A549 (cell line): Measurements from ENCODE around the gene ABCB9. TPM values are rescaled to one million over a fixed set of nuclear protein-coding genes. Genes with fewer than 3 reads are reported as not detected.
A peak's percentile ranks its signal among the peaks of the same experiment; 100 is the strongest.

Source experiments
- ATAC-seq, 2 experiments: fragments of 200-7000 bp in 1 of 2; fragments of >200 bp in 1 of 2; cut with Nextera tagmentation in 1 of 2; cut with Tn5 transposase in 1 of 2; 3 replicates each; pipeline versions ENCODE4 v1.8.0 to v1.9.1; 2018 to 2020; ENCODE audit warnings: mild to moderate bottlenecking in 1 of 2, moderate library complexity in 1 of 2
- CTCF ChIA-PET: fragments of 300-600 bp; sonication (Branson Sonifier 250); formaldehyde crosslinking; extraction: SDS; loops from one replicate; lab custom pipeline; 2021; ENCODE audit warnings: antibody characterized with exemption, inconsistent platforms; lab: Yijun Ruan, JAX
- POLR2A ChIA-PET: fragments of 350-600 bp; formaldehyde crosslinking; extraction: SDS; loops from one replicate; lab custom pipeline; 2021; ENCODE audit warnings: antibody characterized with exemption, inconsistent platforms; lab: Yijun Ruan, JAX
- DNase-seq, 2 experiments: peaks; one replicate each; pipeline versions ENCODE4 v3.0.0 to v3.0.0-alpha.2; 2011 to 2016; ENCODE audit warnings: low read depth in 1 of 2, low spot score in 1 of 2
- FAIRE-seq: peaks from 2 replicates; lab custom pipeline; 2011; peaks lifted over from hg19 to GRCh38; lab: Jason Lieb, UNC
- H3K27ac ChIP-seq, 2 experiments: fragments of >200 bp; sonication (Bioruptor Twin); formaldehyde crosslinking; 3 replicates each; pipeline ENCODE4 v1.5.1; 2016 to 2017
- H3K4me1 ChIP-seq: fragments of >200 bp; sonication (Bioruptor Twin); formaldehyde crosslinking; 3 replicates; pipeline ENCODE4 v1.6.1; 2016
- H3K4me2 ChIP-seq: fragments of >200 bp; sonication (Bioruptor Twin); formaldehyde crosslinking; 3 replicates; pipeline ENCODE4 v1.6.1; 2016
- H3K4me3 ChIP-seq: fragments of >200 bp; sonication (Bioruptor Twin); formaldehyde crosslinking; 3 replicates; pipeline ENCODE4 v1.5.1; 2016
- H3K9me3 ChIP-seq: fragments of >200 bp; sonication (Bioruptor Twin); formaldehyde crosslinking; 3 replicates; pipeline ENCODE4 v1.6.1; 2016
- BCL3 ChIP-seq: fragments of >200 bp; sonication (Bioruptor Twin); formaldehyde crosslinking; IDR thresholded peaks from 3 replicates; pipeline ENCODE4 v1.6.1; 2016
- CBX2 ChIP-seq: fragments of 200-600 bp; sonication (generic); IDR thresholded peaks from 2 replicates; pipeline ENCODE4 v1.6.1; 2016; ENCODE audit warnings: low read depth, mild to moderate bottlenecking, borderline replicate concordance
- CHD2 ChIP-seq: fragments of 150-350 bp; IDR thresholded peaks from 2 replicates; pipeline ENCODE4 v1.6.1; 2014; ENCODE audit warnings: low read length; ENCODE audit not compliant: partially characterized antibody
- CHD4 ChIP-seq: fragments of 200-600 bp; sonication (generic); IDR thresholded peaks from 2 replicates; pipeline ENCODE4 v1.6.1; 2016; ENCODE audit warnings: antibody characterized with exemption, mild to moderate bottlenecking, borderline replicate concordance
- FOXS1 ChIP-seq: fragments of 250-450 bp; sonication (Bioruptor Pico); IDR thresholded peaks from 2 replicates; pipeline ENCODE4 v1.5.0; 2020; ENCODE audit warnings: mild to moderate bottlenecking, moderate library complexity
- GATA3 ChIP-seq: IDR thresholded peaks from 2 replicates; pipeline ENCODE4 v1.6.1; 2012; ENCODE audit warnings: borderline replicate concordance
- HEYL ChIP-seq: fragments of 250-450 bp; sonication (Bioruptor Pico); IDR thresholded peaks from 2 replicates; pipeline ENCODE4 v1.8.0; 2021; ENCODE audit warnings: mild to moderate bottlenecking, moderate library complexity
- HMGXB4 ChIP-seq: fragments of 250-450 bp; sonication (Bioruptor Pico); IDR thresholded peaks from 2 replicates; pipeline ENCODE4 v1.5.0; 2021; ENCODE audit warnings: mild to moderate bottlenecking, moderate library complexity, borderline replicate concordance
- HOXB13 ChIP-seq: fragments of 250-450 bp; sonication (Bioruptor Pico); IDR thresholded peaks from 2 replicates; pipeline ENCODE4 v1.5.0; 2020; ENCODE audit warnings: low read depth, mild to moderate bottlenecking, moderate library complexity
- HOXB5 ChIP-seq: fragments of 250-450 bp; sonication (Bioruptor Pico); IDR thresholded peaks from 2 replicates; pipeline ENCODE4 v1.5.0; 2020; ENCODE audit warnings: mild to moderate bottlenecking, moderate library complexity
- JUNB ChIP-seq: fragments of >200 bp; sonication (Bioruptor Twin); formaldehyde crosslinking; IDR thresholded peaks from 2 replicates; pipeline ENCODE4 v1.6.1; 2016
- MAFK ChIP-seq: fragments of 450-650 bp; IDR thresholded peaks from 2 replicates; pipeline ENCODE4 v1.6.1; 2014; ENCODE audit not compliant: partially characterized antibody
- MAX ChIP-seq: IDR thresholded peaks from 2 replicates; pipeline ENCODE4 v1.6.1; 2012
- MAZ ChIP-seq: fragments of 150-350 bp; IDR thresholded peaks from 2 replicates; pipeline ENCODE4 v1.6.1; 2014; ENCODE audit warnings: antibody characterized with exemption, low read depth, low read length, borderline replicate concordance
- MYC ChIP-seq: IDR thresholded peaks from 2 replicates; pipeline ENCODE4 v1.6.1; 2012; ENCODE audit warnings: mild to moderate bottlenecking, inconsistent platforms, low read length, improper control_type of control experiment, borderline replicate concordance
- POLR2A ChIP-seq: IDR thresholded peaks from 2 replicates; pipeline ENCODE4 v1.6.1; 2012; ENCODE audit warnings: mild to moderate bottlenecking, low read length
- RAD21 ChIP-seq, 2 experiments: fragments of >200 bp in 1 of 2; sonication (Bioruptor Twin) in 1 of 2; formaldehyde crosslinking in 1 of 2; IDR thresholded peaks in 1 of 2; conservative IDR thresholded peaks in 1 of 2; 2 replicates in 1 of 2; 3 replicates in 1 of 2; pipeline ENCODE4 v1.6.1; 2012 to 2018; ENCODE audit warnings: inconsistent platforms in 1 of 2
- SMC3 ChIP-seq: fragments of >200 bp; sonication (Bioruptor Twin); formaldehyde crosslinking; IDR thresholded peaks from 3 replicates; pipeline ENCODE4 v1.6.1; 2018; ENCODE audit warnings: inconsistent platforms
- SREBF2 ChIP-seq: fragments of 450-650 bp; IDR thresholded peaks from 2 replicates; pipeline ENCODE4 v1.6.1; 2014; ENCODE audit warnings: mild to moderate bottlenecking, moderate library complexity
- ZFP36 ChIP-seq: fragments of 450-650 bp; IDR thresholded peaks from 2 replicates; pipeline ENCODE4 v1.6.1; 2014; ENCODE audit warnings: borderline replicate concordance; ENCODE audit not compliant: partially characterized antibody
- WGBS: methylation state at CpG from one replicate; pipeline ENCODE4 v1.1.6; 2017; ENCODE audit errors: missing lambda C conversion rate; 5-methylcytosine and 5-hydroxymethylcytosine counted together
- polyA plus RNA-seq, 4 experiments: library from polyadenylated mRNA; depleted of rRNA in 3 of 4; stranded (reverse); fragments of >200 nt; fragmentation: RNase III in 1 of 4; extraction: RNeasy Plus Mini Kit Qiagen cat#74134 plus additional on column Dnase treatment in 1 of 4; gene quantifications; 2 replicates in 3 of 4; 3 replicates in 1 of 4; pipeline ENCODE4 v1.2.3, GENCODE V29; 2011 to 2017
- small RNA-seq, 6 experiments: library from RNA; depleted of rRNA; stranded (forward); fragments of <200 nt; gene quantifications; one replicate each; pipeline ENCODE3, GENCODE V24; 2012
- TF ChIP-seq, protein P1 (sequence below): fragments of >200 bp; sonication (Bioruptor Twin); formaldehyde crosslinking; IDR thresholded peaks from 3 replicates; pipeline ENCODE4 v1.5.1; 2016

ABCB9 gene
- polyA plus RNA-seq, 2 of the 4 experiments (the other 2 are of a cell fraction): 2.7 to 5.0 TPM

GRCh38 chr12:122880668-122881067, 85.6 kb downstream of the ABCB9 start:
- no peak overlapping the region for H3K4me3 ChIP-seq
- H3K4me2 ChIP-seq: no peak overlapping the region
- H3K27ac ChIP-seq: no peak overlapping the region
- peaks cover 11% of the 10 kb centered on the region for H3K4me1 ChIP-seq
- DNase-seq (peak; percentile 65 to 74), ATAC-seq (peak; percentile 97 to 98), FAIRE-seq (no peak)
- no peaks in the 10 kb centered on the region for H3K9me3 ChIP-seq
- ChIA-PET POLR2A (interaction anchor here (0.7 kb wide), 1 partner anchor 11 kb away, joined by 5 read pairs; no protein-coding TSS in a partner anchor), CTCF (interaction anchor here (0.7 to 9.0 kb wide), 23 partner anchors 9 to 357 kb away, joined by 3 to 111 read pairs (median 4); partner anchors contain the start of gene ABCB9)
- TF ChIP-seq SREBF2 (no peak), HEYL (no peak), SMC3 (peak; percentile 62), BCL3 (no peak), RAD21 (conservative IDR thresholded peaks at IDR 0.05 in 1 of 2, IDR thresholded peaks at IDR 0.05 in 1 of 2) (peak; percentile 58 to 79; a peak in 4 of 5 replicates)
- TF ChIP-seq, protein P1, sequence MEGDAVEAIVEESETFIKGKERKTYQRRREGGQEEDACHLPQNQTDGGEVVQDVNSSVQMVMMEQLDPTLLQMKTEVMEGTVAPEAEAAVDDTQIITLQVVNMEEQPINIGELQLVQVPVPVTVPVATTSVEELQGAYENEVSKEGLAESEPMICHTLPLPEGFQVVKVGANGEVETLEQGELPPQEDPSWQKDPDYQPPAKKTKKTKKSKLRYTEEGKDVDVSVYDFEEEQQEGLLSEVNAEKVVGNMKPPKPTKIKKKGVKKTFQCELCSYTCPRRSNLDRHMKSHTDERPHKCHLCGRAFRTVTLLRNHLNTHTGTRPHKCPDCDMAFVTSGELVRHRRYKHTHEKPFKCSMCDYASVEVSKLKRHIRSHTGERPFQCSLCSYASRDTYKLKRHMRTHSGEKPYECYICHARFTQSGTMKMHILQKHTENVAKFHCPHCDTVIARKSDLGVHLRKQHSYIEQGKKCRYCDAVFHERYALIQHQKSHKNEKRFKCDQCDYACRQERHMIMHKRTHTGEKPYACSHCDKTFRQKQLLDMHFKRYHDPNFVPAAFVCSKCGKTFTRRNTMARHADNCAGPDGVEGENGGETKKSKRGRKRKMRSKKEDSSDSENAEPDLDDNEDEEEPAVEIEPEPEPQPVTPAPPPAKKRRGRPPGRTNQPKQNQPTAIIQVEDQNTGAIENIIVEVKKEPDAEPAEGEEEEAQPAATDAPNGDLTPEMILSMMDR: peak; percentile 54
- WGBS: 41% methylated on average over 8 of the region's 8 CpGs

GRCh38 chr12:122880155-122880667, 86.1 kb downstream of the ABCB9 start:
- ATAC-seq (no peak), FAIRE-seq (no peak)
- 84% methylated on average over 10 of the region's 10 CpGs for WGBS
- H3K4me2 ChIP-seq: no peak overlapping the region
- H3K27ac ChIP-seq: no peak overlapping the region
- H3K9me3 ChIP-seq: no peaks in the 10 kb centered on the region
- CTCF ChIA-PET: interaction anchor here (0.7 to 9.0 kb wide), 20 partner anchors 9 to 358 kb away, joined by 3 to 111 read pairs (median 6); partner anchors contain the start of gene ABCB9
- H3K4me1 ChIP-seq: peaks cover 10% of the 10 kb centered on the region
- TF ChIP-seq HOXB5 (CRISPR knock-in tag): no peak
- no peak for TF ChIP-seq FOXS1 (CRISPR knock-in tag)
- TF ChIP-seq HEYL: no peak
- TF ChIP-seq HMGXB4 (CRISPR knock-in tag): no peak
- no peak for TF ChIP-seq SMC3
- no peak for TF ChIP-seq CHD4
- TF ChIP-seq CBX2: no peak
- no peak for TF ChIP-seq GATA3
- TF ChIP-seq CHD2: no peak
- no peak for TF ChIP-seq JUNB
- no peak for TF ChIP-seq ZFP36
- no peak for TF ChIP-seq MAX
- no peak for TF ChIP-seq POLR2A
- no peak for TF ChIP-seq MAFK
- TF ChIP-seq MYC: no peak
- TF ChIP-seq MAZ: no peak
- TF ChIP-seq HOXB13 (CRISPR knock-in tag): no peak
- TF ChIP-seq, all 56 proteins: peak for 0
- no peak overlapping the region for H3K4me3 ChIP-seq
- no peak for DNase-seq
- POLR2A ChIA-PET: interaction anchor here (0.7 kb wide), 1 partner anchor 11 kb away, joined by 5 read pairs; no protein-coding TSS in a partner anchor

Small RNA genes within 50 kb of the gene (small RNA-seq; reads per million reads assigned to genes)
- gene ARL6IP4 (0 to 0.04 (median 0) reads per million in 6 experiments), gene MIR4304 (0 reads per million in 6 experiments)

Other genes with a start within 250 kb of the ABCB9 start
- gene HCAR3, start 249.7 kb downstream of the ABCB9 start, polyA plus RNA-seq (2011; rRNA removed): 0.07 TPM in 1 of 2 replicates, not detected in the other
- gene HCAR3, start 249.7 kb downstream of the ABCB9 start, polyA plus RNA-seq (2017; fragmentation: RNase III; extraction: RNeasy Plus Mini Kit Qiagen cat#74134 plus additional on column Dnase treatment): 0.04 TPM in 1 of 3 replicates, not detected in the others
- gene HCAR1, start 235.6 kb downstream of the ABCB9 start, polyA plus RNA-seq (2011; rRNA removed): 0.05 and 0.07 TPM in 2 replicates
- 0.01 to 0.07 TPM (median 0.03 TPM) in 3 replicates for gene HCAR1, start 235.6 kb downstream of the ABCB9 start, polyA plus RNA-seq (2017; fragmentation: RNase III; extraction: RNeasy Plus Mini Kit Qiagen cat#74134 plus additional on column Dnase treatment)
- 65.7 and 98.2 TPM in 2 replicates for gene DENR, start 213.6 kb downstream of the ABCB9 start, polyA plus RNA-seq (2011; rRNA removed)
- gene DENR, start 213.6 kb downstream of the ABCB9 start, polyA plus RNA-seq (2017; fragmentation: RNase III; extraction: RNeasy Plus Mini Kit Qiagen cat#74134 plus additional on column Dnase treatment): 72.6 to 77.4 TPM (median 76.0 TPM) in 3 replicates
- 0.12 and 0.18 TPM in 2 replicates for gene CCDC62, start 191.9 kb downstream of the ABCB9 start, polyA plus RNA-seq (2011; rRNA removed)
- gene CCDC62, start 191.9 kb downstream of the ABCB9 start, polyA plus RNA-seq (2017; fragmentation: RNase III; extraction: RNeasy Plus Mini Kit Qiagen cat#74134 plus additional on column Dnase treatment): 0.08 to 0.19 TPM (median 0.17 TPM) in 3 replicates
- gene HIP1R, start 131.0 kb downstream of the ABCB9 start, polyA plus RNA-seq (2011; rRNA removed): 9.0 and 10.3 TPM in 2 replicates
- 9.1 to 11.2 TPM (median 10.6 TPM) in 3 replicates for gene HIP1R, start 131.0 kb downstream of the ABCB9 start, polyA plus RNA-seq (2017; fragmentation: RNase III; extraction: RNeasy Plus Mini Kit Qiagen cat#74134 plus additional on column Dnase treatment)
- gene VPS37B, start 70.3 kb downstream of the ABCB9 start, polyA plus RNA-seq (2011; rRNA removed): 14.4 and 18.6 TPM in 2 replicates
- 16.0 to 17.0 TPM (median 16.2 TPM) in 3 replicates for gene VPS37B, start 70.3 kb downstream of the ABCB9 start, polyA plus RNA-seq (2017; fragmentation: RNase III; extraction: RNeasy Plus Mini Kit Qiagen cat#74134 plus additional on column Dnase treatment)
- 11.0 and 11.8 TPM in 2 replicates for gene OGFOD2, start 8.8 kb upstream of the ABCB9 start, polyA plus RNA-seq (2011; rRNA removed)
- gene OGFOD2, start 8.8 kb upstream of the ABCB9 start, polyA plus RNA-seq (2017; fragmentation: RNase III; extraction: RNeasy Plus Mini Kit Qiagen cat#74134 plus additional on column Dnase treatment): 15.7 to 18.2 TPM (median 17.5 TPM) in 3 replicates
- gene ARL6IP4, start 14.2 kb upstream of the ABCB9 start, polyA plus RNA-seq (2011; rRNA removed): 152 and 209 TPM in 2 replicates
- 196 to 211 TPM (median 208 TPM) in 3 replicates for gene ARL6IP4, start 14.2 kb upstream of the ABCB9 start, polyA plus RNA-seq (2017; fragmentation: RNase III; extraction: RNeasy Plus Mini Kit Qiagen cat#74134 plus additional on column Dnase treatment)
- 2.6 and 4.3 TPM in 2 replicates for gene PITPNM2, start 184.6 kb upstream of the ABCB9 start, polyA plus RNA-seq (2011; rRNA removed)
- gene PITPNM2, start 184.6 kb upstream of the ABCB9 start, polyA plus RNA-seq (2017; fragmentation: RNase III; extraction: RNeasy Plus Mini Kit Qiagen cat#74134 plus additional on column Dnase treatment): 10.8 to 14.6 TPM (median 13.6 TPM) in 3 replicates